ENCODE measurements around the gene EID1. TPM values are rescaled to one million over a fixed set of nuclear protein-coding genes. Genes with fewer than 3 reads are reported as not detected.
A peak's percentile ranks its signal among the peaks of the same experiment; 100 is the strongest.

Gene EID1
- total RNA-seq, 1 donor from 2014 or later: 118 TPM

DNA sequence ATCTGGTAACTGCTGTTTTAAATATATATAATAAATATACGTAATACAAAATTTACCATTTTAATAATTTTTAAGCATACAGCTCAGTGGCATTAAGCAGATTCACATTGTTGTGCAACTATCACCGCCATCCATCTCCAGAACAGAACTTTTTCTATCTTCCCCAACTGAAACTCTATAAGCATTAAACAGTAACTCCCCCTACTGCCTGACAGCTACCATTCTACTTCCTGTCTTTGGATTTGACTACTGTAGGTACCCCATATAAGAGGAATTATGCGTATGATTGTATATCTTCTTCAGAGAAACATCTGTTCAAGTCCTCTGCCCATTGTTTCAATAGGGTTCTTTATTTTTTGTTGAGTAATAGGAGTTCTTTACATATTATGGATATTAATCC, 36.8 kb downstream of the EID1 start:
- H3K9me3 Mint-ChIP-seq (ENCODE audit: low read depth): peaks cover 15% of the 10 kb centered on the region
- H3K4me1 Mint-ChIP-seq (ENCODE audit: low read depth): peaks cover 19% of the 10 kb centered on the region
- peaks cover 30% of the 10 kb centered on the region for H3K36me3 Mint-ChIP-seq (ENCODE audit: low read depth)
- no peak overlapping the region for H3K4me3 Mint-ChIP-seq (ENCODE audit: unreplicated experiment)
- H3K27ac Mint-ChIP-seq (ENCODE audit: unreplicated experiment): no peak overlapping the region
- no peak for DNase-seq (ENCODE audit: low spot score)
- no peaks in the 10 kb centered on the region for H3K27me3 Mint-ChIP-seq (ENCODE audit: low read depth)
- TF ChIP-seq, protein P1, sequence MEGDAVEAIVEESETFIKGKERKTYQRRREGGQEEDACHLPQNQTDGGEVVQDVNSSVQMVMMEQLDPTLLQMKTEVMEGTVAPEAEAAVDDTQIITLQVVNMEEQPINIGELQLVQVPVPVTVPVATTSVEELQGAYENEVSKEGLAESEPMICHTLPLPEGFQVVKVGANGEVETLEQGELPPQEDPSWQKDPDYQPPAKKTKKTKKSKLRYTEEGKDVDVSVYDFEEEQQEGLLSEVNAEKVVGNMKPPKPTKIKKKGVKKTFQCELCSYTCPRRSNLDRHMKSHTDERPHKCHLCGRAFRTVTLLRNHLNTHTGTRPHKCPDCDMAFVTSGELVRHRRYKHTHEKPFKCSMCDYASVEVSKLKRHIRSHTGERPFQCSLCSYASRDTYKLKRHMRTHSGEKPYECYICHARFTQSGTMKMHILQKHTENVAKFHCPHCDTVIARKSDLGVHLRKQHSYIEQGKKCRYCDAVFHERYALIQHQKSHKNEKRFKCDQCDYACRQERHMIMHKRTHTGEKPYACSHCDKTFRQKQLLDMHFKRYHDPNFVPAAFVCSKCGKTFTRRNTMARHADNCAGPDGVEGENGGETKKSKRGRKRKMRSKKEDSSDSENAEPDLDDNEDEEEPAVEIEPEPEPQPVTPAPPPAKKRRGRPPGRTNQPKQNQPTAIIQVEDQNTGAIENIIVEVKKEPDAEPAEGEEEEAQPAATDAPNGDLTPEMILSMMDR (IDR thresholded peaks at IDR 0.05): peak; percentile 27

DNA sequence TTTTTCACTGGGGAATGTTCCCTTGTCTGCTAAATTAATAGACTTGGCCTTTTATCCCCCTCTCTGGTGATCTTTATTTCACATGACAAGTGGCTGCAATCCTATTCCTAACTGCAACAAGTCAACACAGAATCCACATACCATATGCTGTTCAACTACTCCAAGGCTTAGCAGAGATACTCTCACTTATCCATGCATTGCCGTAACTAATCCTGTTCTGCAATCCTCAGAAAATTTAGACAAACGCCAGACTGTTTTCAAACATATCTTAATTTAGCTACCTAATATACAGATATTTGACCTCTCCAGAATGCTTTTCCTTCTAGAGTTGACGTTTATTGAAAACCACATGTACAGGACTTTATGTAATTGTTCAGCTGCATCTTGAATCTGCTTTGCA, 37.9 kb downstream of the EID1 start:
- Mint-ChIP-seq H3K27ac (ENCODE audit: unreplicated experiment) (no peak overlapping the region), H3K9me3 (ENCODE audit: low read depth) (peaks cover 5% of the 10 kb centered on the region), H3K36me3 (ENCODE audit: low read depth) (peaks cover 30% of the 10 kb centered on the region), H3K4me3 (ENCODE audit: unreplicated experiment) (no peak overlapping the region), H3K27me3 (ENCODE audit: low read depth) (no peaks in the 10 kb centered on the region), H3K4me1 (ENCODE audit: low read depth) (peaks cover 19% of the 10 kb centered on the region)
- DNase-seq (ENCODE audit: low spot score): no peak
- TF ChIP-seq, protein P1 (IDR thresholded peaks at IDR 0.05): no peak

DNA sequence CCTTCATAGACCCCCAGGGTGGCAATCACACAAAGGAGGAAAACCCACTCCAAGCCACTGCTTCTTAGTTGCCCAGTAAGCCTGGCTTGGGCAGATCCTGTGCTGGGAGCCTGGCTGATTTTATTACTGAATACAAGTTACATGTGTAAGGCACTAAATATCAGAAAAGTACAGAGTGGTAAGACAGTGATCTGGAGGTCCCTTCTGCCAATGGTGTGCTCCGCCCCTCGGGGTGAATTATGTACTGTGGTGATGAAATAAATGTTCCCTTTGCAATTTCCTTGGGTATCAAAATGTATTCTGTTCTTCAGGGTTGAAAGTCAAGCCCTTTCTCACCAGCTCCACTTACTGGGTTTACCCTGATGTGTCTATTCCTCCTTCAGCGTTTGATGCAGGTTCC, 38.8 kb downstream of the EID1 start:
- peaks cover 27% of the 10 kb centered on the region for H3K36me3 Mint-ChIP-seq (ENCODE audit: low read depth)
- TF ChIP-seq, protein P1 (IDR thresholded peaks at IDR 0.05): no peak
- peaks cover 19% of the 10 kb centered on the region for H3K4me1 Mint-ChIP-seq (ENCODE audit: low read depth)
- no peak for DNase-seq (ENCODE audit: low spot score)
- H3K4me3 Mint-ChIP-seq (ENCODE audit: unreplicated experiment): no peak overlapping the region
- no peak overlapping the region for H3K27ac Mint-ChIP-seq (ENCODE audit: unreplicated experiment)
- H3K9me3 Mint-ChIP-seq (ENCODE audit: low read depth): peaks cover 2% of the 10 kb centered on the region
- no peaks in the 10 kb centered on the region for H3K27me3 Mint-ChIP-seq (ENCODE audit: low read depth)

DNA sequence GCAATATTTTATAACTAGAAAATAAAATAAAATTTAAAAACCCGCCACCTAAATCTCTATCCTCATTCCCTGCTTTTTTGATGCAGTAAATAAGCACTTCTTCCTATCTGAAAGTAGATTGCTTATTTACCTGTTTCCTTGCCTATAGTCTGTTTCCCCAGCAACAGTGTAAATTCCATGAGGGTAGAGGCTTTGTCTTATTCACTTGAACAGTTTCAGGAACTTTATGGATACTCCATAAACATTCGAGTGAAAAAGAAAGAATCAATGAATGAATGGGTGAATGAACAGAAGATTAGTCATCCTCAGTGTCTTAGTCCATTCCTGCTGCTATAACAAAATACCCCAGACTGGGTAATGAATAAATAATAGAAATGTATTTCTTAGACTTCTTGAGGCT, 44.1 kb downstream of the EID1 start:
- H3K9me3 Mint-ChIP-seq (ENCODE audit: low read depth): no peaks in the 10 kb centered on the region
- peaks cover 31% of the 10 kb centered on the region for H3K36me3 Mint-ChIP-seq (ENCODE audit: low read depth)
- H3K27ac Mint-ChIP-seq (ENCODE audit: unreplicated experiment): no peak overlapping the region
- peaks cover 39% of the 10 kb centered on the region for H3K4me1 Mint-ChIP-seq (ENCODE audit: low read depth)
- TF ChIP-seq, protein P1 (IDR thresholded peaks at IDR 0.05): no peak
- no peaks in the 10 kb centered on the region for H3K27me3 Mint-ChIP-seq (ENCODE audit: low read depth)
- no peak overlapping the region for H3K4me3 Mint-ChIP-seq (ENCODE audit: unreplicated experiment)
- no peak for DNase-seq (ENCODE audit: low spot score)

DNA sequence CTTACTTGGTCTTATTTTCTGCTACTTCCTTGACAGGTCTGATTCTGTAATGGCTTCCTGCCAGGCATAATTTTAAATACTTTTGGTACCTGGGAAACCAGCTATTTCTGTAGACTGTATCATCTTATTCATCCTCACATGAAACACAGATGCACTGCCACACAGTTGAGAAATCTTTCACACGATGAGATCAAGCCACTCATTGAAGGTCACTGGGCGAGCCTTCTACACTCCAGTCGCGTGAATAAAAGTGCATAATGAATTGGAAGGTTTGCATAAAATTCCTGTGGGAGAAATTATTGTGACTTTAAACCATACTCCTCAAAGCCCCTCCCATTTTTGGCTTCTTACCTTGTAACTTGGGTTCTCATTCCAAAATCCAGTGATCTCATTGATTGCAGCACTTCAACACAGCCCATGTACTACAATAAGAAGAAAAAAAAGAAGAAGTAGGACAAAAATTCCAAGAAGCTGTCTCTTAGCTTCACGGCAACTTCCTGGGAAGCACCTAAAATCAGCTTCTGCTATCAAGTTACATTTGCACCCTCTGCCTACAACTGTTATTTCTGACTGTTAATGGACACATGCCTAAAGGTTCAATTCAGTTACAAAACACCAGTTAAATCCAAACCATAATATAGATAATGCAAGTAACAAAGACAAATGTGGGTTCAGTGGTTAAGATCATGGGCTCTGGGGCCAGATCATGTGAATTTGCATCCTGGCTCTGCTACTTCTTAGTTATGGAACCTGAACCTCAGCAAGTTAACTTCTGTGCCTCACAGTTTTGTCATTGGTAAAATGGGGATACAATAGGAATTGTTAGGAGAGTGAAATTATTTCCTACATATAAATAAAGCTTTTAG, 46.8 kb downstream of the EID1 start:
- Mint-ChIP-seq H3K36me3 (ENCODE audit: low read depth) (peaks cover 21% of the 10 kb centered on the region), H3K4me1 (ENCODE audit: low read depth) (peaks cover 63% of the 10 kb centered on the region), H3K9me3 (ENCODE audit: low read depth) (no peaks in the 10 kb centered on the region), H3K4me3 (ENCODE audit: unreplicated experiment) (no peak overlapping the region), H3K27ac (ENCODE audit: unreplicated experiment) (peak overlapping the region; percentile 93), H3K27me3 (ENCODE audit: low read depth) (no peaks in the 10 kb centered on the region)
- no peak for DNase-seq (ENCODE audit: low spot score)
- TF ChIP-seq, protein P1 (IDR thresholded peaks at IDR 0.05): no peak
